Astrocyte (in vitro differentiated cells and primary cell): ENCODE measurements around the gene CES2.

Source experiments
- CTCF ChIP-seq: IDR thresholded peaks from 2 replicates; pipeline ENCODE4 v1.5.1; 2011; ENCODE audit warnings: low read depth, mild to moderate bottlenecking, inconsistent platforms, low read length, moderate library complexity; ENCODE audit not compliant: insufficient read depth
- EZH2 ChIP-seq: IDR thresholded peaks from 2 replicates; pipeline ENCODE4 v1.6.1; 2012; ENCODE audit warnings: mild to moderate bottlenecking, low read length, inconsistent platforms; ENCODE audit not compliant: insufficient read depth

GRCh38 chr16:66948134-66948836, 13.0 kb downstream of the CES2 start:
- no peak for TF ChIP-seq CTCF
- no peak for TF ChIP-seq EZH2
